Vagina (tissue), 2 donors: Measurements from ENCODE around the gene MUC13.

Experiments
- POLR2AphosphoS5 ChIP-seq, 2 donors: sonication (generic); formaldehyde crosslinking; IDR thresholded peaks; one replicate each; pipeline ENCODE4 v1.9.0; 2017; ENCODE audit warnings: antibody characterized with exemption in 2 of 2, mild to moderate bottlenecking in 2 of 2, low read depth in 1 of 2; ENCODE audit not compliant: insufficient read depth in 1 of 2
- TF ChIP-seq, protein P1 (sequence below), 3 experiments: fragments of 450-650 bp in 2 of 3; fragments of 200-600 bp in 1 of 3; sonication (generic) in 1 of 3; IDR thresholded peaks; one replicate each; pipeline ENCODE4 v1.5.1; 2017 to 2019; ENCODE audit warnings: antibody characterized with exemption in 3 of 3, mild to moderate bottlenecking in 2 of 3, moderate library complexity in 2 of 3

DNA sequence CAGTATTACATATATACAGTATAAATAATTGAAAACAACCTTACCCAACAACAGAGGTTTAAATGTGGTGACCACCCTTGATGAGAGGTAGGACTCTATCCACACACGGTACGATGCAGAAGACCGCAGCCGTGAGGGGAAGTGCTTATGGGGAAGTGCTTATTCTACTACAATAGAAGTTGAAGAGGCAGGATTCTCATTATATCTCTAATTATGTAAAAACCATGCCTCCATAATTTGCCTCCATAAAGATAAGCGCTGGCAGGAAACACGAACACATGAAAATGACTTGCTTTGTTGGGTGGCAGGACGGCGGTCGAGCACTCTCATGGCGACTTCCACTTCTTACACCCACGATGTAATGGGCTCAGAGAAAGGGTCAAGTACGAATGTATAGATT lies 7.2 kb upstream of the MUC13 start:
- TF ChIP-seq, protein P1, sequence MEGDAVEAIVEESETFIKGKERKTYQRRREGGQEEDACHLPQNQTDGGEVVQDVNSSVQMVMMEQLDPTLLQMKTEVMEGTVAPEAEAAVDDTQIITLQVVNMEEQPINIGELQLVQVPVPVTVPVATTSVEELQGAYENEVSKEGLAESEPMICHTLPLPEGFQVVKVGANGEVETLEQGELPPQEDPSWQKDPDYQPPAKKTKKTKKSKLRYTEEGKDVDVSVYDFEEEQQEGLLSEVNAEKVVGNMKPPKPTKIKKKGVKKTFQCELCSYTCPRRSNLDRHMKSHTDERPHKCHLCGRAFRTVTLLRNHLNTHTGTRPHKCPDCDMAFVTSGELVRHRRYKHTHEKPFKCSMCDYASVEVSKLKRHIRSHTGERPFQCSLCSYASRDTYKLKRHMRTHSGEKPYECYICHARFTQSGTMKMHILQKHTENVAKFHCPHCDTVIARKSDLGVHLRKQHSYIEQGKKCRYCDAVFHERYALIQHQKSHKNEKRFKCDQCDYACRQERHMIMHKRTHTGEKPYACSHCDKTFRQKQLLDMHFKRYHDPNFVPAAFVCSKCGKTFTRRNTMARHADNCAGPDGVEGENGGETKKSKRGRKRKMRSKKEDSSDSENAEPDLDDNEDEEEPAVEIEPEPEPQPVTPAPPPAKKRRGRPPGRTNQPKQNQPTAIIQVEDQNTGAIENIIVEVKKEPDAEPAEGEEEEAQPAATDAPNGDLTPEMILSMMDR (IDR thresholded peaks at IDR 0.05) = no peak
- TF ChIP-seq POLR2AphosphoS5 (IDR thresholded peaks at IDR 0.05; ENCODE audit: insufficient read depth in 1 of 2, low read depth in 1 of 2) = no peak
